Activated CD8-positive, alpha-beta memory T cell treated with anti-CD3 and anti-CD28 coated beads, Interleukin-2, amount 50 U/mL, for 1 hour (primary cell): ENCODE measurements around the gene SCRN2.

Experiments used
- DNase-seq: peaks from one replicate; pipeline ENCODE4 v3.0.0-alpha.2; 2020; ENCODE audit errors: extremely low read depth

The SCRN2 gene

DNA sequence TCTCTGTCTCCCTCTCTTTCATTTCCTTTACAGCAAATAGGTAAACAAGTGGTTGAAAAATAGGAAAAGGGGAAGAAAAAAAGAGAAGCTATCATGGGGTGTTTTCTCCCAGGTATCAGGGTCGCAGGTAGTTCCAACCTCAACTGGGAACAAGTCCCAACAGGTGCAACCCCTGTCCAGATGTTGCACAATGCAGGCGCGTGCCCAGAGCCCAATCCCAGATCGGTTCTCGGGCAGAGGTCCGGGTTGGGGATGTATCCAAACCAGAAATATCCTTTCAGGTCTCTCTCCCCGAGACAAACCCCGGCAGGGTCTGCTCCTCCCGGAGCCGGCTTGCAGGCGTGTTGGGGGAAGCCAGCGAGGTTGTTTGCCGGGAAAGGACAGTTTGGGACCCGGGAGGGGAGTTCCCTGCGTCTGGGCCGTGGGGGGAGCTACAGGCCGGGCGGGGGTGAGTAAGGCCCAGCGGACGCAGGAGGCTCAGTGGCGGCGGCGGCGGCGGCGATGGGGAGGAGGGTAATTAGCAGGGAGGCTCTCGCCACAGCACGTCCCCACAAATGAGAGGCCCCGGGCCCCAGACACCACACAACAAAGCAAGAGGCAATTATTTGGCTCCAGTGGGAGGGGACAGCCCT is 31.1 kb upstream of the SCRN2 start:
- DNase-seq = no peak

DNA sequence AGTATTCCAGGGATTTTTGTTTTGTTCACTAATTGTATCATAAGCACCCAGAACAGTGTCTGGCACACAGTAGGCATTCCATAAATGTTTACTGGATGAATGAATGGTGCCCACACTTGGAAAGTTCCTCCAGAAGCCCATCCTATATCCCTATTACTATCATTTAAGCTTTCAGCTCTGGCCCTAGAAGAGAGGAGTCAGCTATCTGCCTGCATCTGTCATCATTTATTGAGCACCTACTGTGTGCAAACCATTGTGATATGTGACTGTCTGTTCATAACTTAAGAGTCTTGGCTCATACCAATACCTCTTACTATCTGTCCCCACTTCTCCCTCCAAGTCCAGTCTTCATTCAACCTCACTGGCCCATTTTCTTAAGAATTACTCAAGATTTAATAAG is 30.0 kb upstream of the SCRN2 start:
- DNase-seq = no peak

GRCh38 chr17:47870056-47870455 is 29.0 kb upstream of the SCRN2 start:
- no peak for DNase-seq

DNA sequence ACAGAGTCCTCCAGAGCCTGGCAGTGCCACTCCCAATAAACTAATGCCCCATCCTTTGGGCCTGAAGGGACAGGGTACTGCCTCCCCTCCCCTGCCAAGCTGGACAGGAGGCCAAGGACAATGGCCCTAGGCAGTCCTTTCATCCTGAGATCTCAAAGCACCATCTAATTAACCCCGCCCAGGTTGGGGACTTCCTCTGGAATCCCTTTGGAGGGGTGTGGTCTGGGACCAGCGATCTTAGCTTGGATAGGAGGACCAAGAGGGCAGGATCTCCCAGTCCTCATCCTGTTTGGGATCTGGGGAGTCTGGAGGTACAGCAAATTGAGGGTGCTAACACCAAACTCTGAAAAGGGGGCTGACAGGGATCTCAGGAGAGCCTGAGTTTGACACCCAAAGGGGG is 28.0 kb upstream of the SCRN2 start:
- no peak for DNase-seq

GRCh38 chr17:47867813-47868533 is 26.9 kb upstream of the SCRN2 start:
- no peak for DNase-seq

- no peak for DNase-seq
Observed at GRCh38 chr17:47866941-47867340, 25.9 kb upstream of the SCRN2 start.

- no peak for DNase-seq
Observed at GRCh38 chr17:47864791-47865216, 23.7 kb upstream of the SCRN2 start.

GRCh38 chr17:47862621-47863440 is 21.8 kb upstream of the SCRN2 start:
- DNase-seq = no peak

GRCh38 chr17:47860386-47860785 is 19.3 kb upstream of the SCRN2 start:
- DNase-seq = no peak

DNA sequence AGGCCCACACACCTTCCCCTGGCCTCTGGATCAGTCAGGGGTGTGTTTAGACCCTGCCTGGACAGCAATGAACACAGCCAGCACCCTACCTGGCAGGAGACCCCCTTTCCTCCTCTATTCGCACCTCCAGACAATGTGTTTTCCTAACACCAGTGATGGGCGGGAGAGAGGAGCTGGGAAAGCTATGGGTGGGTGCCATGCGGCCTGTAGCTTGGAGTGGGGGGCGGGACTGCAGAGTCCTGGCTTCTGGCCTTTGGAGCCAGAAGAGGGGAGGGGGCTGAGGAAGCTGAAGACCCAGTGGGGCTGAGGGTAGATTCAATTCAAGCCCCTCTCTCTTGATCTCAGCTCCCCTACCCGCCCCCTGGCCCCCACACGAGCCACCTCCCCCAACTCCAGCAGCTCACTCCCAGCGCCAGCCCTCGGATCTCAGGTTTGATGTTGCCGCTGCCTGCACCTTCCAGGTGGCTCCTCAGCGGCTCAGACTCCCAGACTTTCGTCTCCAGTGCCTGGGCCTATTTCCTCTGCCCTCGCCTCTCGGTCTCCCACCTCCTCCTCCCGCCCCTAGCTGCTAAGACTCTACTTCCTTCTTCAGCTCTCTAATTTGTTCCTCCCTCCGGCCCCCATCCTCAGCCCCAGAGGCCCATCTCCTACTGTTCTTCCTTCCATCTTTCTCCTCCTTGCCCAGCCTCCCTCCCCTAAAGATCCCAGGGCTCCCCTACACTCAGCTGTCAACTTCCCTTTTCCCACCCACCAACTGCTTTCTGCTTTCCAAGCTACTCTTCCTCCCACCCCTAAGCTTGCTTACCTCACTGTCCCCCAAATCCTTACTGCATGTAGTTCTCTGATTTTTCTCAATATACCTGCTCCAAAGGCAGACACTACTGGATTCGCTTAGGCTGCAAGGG is 16.7 kb upstream of the SCRN2 start:
- DNase-seq = no peak

DNA sequence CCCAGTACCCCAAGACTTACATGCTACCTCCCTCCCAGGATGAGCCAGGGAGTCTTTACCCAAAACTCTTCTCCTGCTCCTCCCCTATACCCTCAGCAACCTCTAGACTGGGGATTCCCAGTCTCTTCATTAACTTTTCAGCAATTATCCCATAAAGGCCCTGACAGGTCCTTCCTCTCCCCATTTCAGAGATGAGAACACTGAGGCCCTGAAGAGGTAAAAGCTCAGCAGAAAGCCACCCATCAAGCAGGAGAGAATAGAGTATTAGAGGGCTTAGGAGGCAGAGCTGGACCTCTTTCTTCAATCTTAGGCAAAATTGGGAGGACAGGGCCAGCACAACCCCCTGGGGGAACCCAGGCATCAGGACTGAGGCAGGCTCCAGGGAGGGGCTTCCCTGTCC is 15.8 kb upstream of the SCRN2 start:
- no peak for DNase-seq

- no peak for DNase-seq
Observed at GRCh38 chr17:47855737-47856136, 14.7 kb upstream of the SCRN2 start.

- DNase-seq = no peak
Observed at GRCh38 chr17:47853616-47854015, 12.5 kb upstream of the SCRN2 start.

DNA sequence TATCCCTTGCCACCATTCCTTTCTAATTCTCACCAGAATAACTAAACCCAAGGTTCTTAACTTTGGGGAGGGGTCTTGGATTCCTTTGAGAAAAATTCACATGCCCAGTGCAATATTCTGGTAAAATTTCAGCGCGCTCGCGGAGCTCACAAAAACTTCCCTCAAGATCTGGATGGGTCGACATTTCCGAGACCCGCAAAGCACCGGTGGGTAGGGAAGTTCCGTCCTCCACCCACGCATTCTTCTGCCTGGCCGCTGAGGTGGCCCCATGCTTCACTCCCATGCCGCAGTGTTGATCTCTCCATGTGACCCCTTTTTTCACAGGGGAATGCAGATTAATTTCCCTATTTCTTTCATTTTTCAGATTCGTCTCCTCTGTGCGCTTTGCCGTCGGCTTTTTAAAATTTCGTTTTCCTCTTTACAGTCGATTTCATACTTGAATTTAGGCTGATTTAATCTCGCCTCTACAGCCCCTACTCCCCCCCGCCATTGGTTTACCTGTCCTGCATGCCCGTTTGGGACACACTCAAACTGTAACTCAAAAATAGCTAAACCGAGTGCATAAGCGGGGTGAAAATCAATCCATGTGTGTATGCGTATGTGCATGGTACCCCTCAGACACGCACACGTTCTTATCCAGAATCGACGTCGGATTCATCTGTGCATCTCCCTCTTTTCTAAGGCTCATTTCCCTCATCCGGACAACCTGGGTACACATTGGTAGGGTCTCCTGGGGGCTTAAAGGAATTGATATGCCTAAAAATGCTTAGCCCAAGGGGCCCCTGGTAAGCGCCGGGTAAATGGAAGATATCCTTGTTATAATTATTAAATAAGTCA is 11.3 kb upstream of the SCRN2 start:
- no peak for DNase-seq

- DNase-seq = no peak
Observed at GRCh38 chr17:47851764-47852112, 10.7 kb upstream of the SCRN2 start.

GRCh38 chr17:47850692-47851573 is 9.9 kb upstream of the SCRN2 start, which contains the start of gene SP6:
Gene SP6, minus strand, starts transcription at chr17:47851163. Its CDS starts 2,734 bp downstream, at chr17:47848429.
- peak; percentile 52 for DNase-seq

GRCh38 chr17:47850373-47850691 is 9.3 kb upstream of the SCRN2 start:
- DNase-seq = no peak

GRCh38 chr17:47848198-47848513 is 7.1 kb upstream of the SCRN2 start:
- no peak for DNase-seq

GRCh38 chr17:47847341-47848197 is 6.5 kb upstream of the SCRN2 start:
- DNase-seq = no peak
